DMS 273 (cell line): ENCODE measurements around the gene PPP2R5D.
A peak's percentile ranks its signal among the peaks of the same experiment; 100 is the strongest.
"Not testable (repeated sequence)": the region's sequence is repeated elsewhere in the genome, so short reads cannot be mapped to it uniquely, and the experiment has no call there.

ENCODE experiments used
- DNase-seq: peaks from one replicate; lab custom pipeline; 2025; ENCODE audit not compliant: unreplicated experiment; lab: John Stamatoyannopoulos, UW

The PPP2R5D gene

GRCh38 chr6:42988486-42989020 lies 4.2 kb downstream of the PPP2R5D start:
- peak; percentile 18 for DNase-seq

DNA sequence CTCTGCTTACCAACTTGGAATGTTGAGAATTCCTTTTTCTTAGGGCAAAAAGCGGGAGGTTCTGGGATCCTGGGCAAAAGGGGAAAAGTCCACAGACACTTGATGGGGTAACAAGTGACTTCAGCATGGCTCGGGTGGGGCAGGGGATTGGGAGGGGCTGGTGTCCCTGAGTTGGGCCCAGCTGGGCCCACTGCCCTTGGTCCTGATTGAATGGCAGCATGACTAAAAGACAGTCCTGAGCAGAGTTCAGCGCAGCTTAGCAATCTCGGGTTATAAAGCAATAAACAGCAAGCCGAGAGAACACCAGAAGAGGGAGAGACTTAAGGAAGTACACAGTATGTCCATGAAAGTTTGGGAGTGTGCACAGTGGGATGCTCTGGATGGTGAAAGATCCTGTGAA lies 5.6 kb downstream of the PPP2R5D start:
- no peak for DNase-seq

DNA sequence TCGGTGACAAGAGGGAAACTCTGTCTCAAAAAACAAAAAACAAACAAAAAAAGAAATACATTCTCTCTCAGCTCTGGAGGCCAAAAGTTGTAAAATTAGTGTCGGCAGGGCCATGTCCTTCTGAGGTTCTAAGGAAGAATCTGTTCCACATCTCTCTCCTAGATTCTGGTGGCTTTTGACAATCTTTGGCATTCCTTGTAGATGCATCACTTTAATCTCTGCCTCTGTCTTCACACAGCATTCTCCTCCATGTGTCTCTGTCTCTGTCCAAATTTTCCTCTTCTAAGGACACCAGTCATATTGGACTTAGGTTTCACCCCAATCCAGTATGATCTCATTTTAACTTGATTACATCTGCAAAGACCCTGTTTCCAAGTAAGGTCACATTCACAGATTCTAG lies 9.1 kb downstream of the PPP2R5D start:
- DNase-seq: no peak

- DNase-seq: no peak
Measured at GRCh38 chr6:42996513-42996912, 12.1 kb downstream of the PPP2R5D start.

GRCh38 chr6:42998205-42998604 lies 13.8 kb downstream of the PPP2R5D start:
- not testable (repeated sequence) for DNase-seq

DNA sequence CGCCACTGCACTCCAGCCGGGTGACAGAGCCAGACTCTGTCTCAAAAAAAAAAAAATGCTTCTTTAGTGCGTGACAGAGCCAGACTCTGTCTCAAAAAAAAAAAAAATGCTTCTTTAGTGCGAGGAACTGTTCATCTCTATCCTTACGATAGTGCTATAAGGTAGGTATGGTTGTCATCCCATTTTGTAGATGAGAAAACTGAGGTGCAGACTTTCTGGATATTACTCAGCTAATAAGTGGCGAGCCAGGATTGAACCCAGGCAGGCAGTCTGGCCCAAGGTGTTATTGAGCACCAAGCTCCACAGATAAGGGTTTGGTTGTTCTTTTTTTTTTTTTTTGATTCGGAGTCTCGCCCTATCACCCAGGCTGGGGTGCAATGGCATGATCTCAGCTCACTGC lies 17.5 kb downstream of the PPP2R5D start:
- DNase-seq: no peak

DNA sequence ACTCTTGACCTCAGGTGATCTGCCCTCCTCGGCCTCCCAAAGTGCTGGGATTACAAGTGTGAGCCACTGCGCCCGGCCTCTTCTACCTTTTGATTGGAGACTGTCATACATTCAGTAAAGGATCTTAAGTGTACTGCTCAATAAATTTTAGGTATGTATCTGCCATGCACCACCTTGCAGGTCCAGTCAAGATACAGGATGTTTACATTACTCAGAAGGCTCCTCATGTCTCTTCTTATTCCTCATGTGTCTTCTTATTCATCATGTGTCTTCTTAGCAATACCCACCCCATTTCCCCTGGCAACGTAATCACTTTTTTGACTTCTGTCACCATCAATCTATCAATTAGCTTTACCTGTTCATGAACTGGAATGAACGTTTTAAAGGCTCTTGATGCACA lies 21.5 kb downstream of the PPP2R5D start:
- DNase-seq: no peak

DNA sequence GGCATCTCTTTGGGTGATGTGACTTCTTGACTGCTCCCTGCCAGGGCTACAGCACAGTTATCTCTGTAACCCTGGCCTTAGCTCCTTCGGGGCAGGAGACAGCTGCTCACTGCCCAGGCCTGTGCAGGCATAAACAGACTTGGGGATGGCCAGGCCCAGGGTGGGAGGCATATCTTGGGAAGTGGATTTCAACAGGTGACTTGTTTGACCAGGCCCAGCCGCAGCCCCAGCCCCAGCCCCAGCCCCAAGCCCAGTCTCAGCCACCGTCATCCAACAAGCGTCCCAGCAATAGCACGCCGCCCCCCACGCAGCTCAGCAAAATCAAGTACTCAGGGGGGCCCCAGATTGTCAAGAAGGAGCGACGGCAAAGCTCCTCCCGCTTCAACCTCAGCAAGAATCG lies 21.9 kb downstream of the PPP2R5D start:
- no peak for DNase-seq

- no peak for DNase-seq
Measured at GRCh38 chr6:43007126-43007525, 22.8 kb downstream of the PPP2R5D start.

DNA sequence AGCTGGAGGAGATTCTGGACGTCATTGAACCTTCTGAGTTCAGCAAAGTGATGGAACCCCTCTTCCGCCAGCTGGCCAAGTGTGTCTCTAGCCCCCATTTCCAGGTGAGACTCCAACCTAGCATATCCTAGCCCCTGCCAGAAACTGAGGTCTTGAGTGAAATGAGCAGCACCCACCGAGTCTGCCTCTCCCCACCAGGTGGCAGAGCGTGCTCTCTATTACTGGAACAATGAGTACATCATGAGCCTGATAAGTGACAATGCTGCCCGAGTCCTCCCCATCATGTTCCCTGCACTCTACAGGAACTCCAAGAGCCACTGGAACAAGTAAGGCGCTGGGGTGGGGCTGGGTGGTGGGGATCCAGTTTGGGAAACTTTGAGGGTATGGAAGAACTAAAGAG lies 24.8 kb downstream of the PPP2R5D start:
- DNase-seq: peak; percentile 71

GRCh38 chr6:43011207-43011606 lies 26.8 kb downstream of the PPP2R5D start:
- no peak for DNase-seq

DNA sequence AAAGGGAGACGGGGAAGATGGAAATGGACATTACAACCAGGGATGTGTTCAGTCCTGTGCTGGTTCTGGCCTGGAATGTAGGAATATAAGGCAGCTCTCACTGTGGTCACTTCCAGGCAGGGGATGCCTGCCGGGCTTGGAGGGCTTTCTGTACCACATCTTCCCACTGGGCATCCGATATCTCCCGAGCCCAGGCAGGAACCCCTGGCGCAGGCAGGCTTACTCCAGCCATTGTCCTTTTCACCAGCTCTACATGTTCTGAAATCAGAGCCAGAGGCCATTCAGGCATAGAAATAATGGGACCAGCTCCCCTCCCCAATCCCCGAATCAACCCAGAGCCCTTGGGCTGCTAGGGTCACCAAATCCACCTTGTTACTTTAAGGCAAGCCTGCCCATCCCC lies 28.0 kb downstream of the PPP2R5D start:
- no peak for DNase-seq

DNA sequence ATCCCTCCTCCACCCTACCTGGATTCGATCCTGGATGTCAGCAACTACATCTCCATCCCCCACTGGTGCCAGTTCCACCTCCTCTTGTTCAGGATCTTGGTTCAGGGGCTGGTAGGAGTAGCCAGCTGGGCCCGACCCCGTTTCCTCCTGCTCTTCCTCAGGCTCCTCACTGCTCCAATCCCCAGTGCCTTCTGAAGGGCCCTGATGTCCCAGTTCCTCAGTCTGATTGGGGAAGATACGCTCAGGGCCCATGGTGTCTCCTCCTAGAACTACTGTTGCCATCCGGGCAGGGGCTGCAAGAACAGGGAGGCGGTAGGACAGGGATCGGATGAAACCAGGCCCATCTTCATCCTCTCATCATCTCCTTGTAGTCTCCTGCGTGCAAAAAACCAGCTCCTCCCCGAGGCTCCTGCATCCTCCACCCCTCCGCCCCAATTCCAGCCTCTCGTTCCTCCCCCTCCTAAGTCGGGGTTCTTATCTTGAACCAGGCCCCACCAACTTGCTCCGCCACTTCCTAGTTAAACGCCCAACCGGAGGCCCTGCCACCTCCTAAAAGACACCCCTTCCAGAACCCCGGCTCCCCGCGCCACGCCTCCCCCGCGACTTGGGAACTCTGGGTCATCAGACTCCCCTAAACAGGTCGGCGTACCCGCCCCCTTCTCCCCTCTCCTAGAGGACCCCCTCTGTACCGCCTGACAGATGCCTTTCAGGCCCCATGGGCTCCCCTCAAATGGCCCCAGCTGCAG lies 28.9 kb downstream of the PPP2R5D start:
- DNase-seq: peak; percentile 57

- peak; percentile 100 for DNase-seq
Measured at GRCh38 chr6:43013843-43014433, 29.6 kb downstream of the PPP2R5D start, which contains the start of the genes KLHDC3 and MEA1. Gene KLHDC3, plus strand, starts transcription at chr6:43014249. Its CDS starts 2,944 bp downstream, at chr6:43017193. Gene MEA1, minus strand, starts transcription at chr6:43013946. Its CDS starts 133 bp downstream, at chr6:43013813.

GRCh38 chr6:43014434-43014909 lies 30.1 kb downstream of the PPP2R5D start:
- DNase-seq: peak; percentile 56

DNA sequence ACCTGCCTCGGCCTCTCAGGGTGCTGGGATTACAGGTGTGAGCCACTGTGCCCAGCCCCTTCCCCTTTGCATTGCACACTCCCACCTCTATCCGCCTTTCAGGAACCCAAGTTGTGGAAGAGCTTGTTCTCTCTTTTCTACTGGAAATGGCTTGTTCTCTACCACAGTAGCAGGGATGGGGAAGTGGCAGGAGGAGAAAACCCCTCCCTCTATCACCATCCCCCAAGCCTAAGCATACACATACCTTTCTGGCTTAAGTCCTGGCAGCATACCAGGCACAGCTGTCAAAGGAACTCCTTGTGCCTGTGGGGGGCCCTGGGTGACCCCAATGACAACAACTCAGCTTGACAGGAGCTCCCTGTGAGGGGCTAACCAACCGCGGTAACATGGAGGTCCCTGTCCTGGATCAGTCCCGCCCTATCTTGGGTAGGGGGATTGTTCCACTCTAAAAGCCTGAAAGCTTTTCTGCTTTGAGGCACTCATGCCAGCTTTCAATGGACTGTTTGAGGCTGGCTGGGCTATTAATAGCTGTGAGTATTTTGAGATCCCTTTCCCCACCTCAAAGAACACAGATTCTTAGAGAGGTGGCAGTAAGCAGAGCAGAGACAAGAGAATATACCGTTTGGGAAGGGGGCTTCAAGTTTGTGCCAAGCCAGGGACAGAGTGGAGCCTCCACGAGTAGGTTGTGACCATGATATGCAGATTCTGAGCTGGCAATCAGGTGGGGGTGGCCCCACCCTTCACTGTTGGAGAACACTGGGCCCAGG lies 32.0 kb downstream of the PPP2R5D start:
- DNase-seq: no peak

DNA sequence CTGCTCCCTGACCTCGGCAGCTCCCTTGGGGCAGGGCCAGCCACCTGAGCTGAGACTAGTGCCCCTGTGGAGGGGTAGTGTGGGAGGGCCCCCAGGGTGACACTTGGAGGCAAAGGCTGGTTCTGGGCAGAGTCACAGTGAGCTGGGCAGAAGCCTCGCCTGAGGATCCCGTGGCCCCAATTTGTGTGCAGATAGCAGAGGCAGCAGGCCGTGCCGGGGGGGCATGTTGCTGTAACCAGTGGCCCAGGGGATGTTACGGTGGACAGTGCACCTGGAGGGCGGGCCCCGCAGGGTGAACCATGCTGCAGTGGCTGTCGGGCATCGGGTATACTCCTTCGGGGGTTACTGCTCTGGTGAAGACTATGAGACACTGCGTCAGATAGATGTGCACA lies 32.6 kb downstream of the PPP2R5D start:
- no peak for DNase-seq

DNA sequence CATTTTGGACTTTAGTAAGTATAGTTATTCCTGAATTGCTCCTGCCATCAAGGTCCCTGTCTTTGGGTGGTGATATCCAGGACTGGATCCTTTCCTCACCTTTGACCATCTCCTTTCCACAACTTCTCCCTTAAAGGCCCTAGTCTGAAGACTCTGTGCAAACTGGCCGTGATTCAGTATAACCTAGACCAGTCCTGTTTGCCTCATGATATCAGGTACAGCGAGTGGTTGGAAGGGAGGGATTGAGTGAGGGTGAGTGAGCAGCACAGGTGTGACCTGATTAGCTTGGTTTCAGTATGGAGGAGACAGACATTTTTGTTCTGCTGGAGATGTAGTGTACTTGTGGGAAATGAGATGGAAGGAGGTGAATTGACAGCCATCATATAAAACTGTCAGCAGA lies 34.8 kb downstream of the PPP2R5D start:
- DNase-seq: no peak

GRCh38 chr6:43020052-43020705 lies 35.8 kb downstream of the PPP2R5D start:
- DNase-seq: no peak

DNA sequence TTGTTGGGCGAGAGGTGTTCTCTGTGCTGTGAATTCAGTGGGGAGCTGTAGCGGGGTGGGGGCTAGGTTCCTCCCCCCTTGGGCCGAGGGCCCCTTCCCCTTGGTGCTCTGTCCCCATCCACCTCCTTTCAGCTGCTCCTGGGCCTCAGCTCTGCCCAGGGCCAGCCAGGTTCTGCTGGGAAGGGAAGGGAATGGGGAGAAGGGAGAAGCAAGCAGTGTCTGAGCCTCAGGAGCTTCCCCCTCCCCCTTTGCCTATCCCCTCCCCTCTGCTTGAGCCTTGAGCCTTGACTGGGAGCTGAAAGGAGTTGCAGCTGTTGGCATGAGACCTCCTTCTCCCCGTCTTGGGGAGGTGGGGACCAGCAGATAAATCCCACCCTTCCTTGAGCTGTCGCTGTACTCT lies 36.5 kb downstream of the PPP2R5D start:
- DNase-seq: peak; percentile 70
